NCI-H526 (cell line): ENCODE measurements around the gene PLK5.

Experiments used
- DNase-seq, 2 experiments: peaks; one replicate each; lab custom pipeline; 2025; lab: John Stamatoyannopoulos, UW

The PLK5 gene

GRCh38 chr19:1577090-1577928, 53.4 kb downstream of the PLK5 start:
- DNase-seq: no peak

- no peak for DNase-seq
Measured at GRCh38 chr19:1577929-1578618, 54.2 kb downstream of the PLK5 start.

GRCh38 chr19:1579222-1579621, 55.3 kb downstream of the PLK5 start:
- no peak for DNase-seq

DNA sequence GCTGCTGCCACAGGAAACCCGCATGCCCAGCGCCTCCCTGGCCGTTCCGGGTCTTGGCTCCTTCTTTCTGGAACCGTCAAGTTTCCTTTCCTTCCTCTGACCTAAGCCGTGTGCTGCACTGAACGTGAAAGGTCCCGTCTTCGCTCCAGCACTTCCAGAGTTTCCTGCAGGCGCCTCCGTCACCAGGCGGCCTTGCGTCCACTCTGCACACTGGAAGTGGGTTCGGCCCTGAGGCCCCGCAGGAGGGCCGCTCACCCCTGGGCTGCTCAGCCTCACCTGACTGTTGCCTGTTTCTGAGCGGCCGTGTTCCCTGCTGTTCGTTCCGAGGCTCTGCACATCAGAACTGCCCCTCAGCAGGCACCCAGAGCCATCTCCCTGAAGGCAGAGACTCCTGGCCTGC, 56.5 kb downstream of the PLK5 start:
- DNase-seq: no peak

GRCh38 chr19:1580957-1581356, 57.1 kb downstream of the PLK5 start:
- DNase-seq: no peak

DNA sequence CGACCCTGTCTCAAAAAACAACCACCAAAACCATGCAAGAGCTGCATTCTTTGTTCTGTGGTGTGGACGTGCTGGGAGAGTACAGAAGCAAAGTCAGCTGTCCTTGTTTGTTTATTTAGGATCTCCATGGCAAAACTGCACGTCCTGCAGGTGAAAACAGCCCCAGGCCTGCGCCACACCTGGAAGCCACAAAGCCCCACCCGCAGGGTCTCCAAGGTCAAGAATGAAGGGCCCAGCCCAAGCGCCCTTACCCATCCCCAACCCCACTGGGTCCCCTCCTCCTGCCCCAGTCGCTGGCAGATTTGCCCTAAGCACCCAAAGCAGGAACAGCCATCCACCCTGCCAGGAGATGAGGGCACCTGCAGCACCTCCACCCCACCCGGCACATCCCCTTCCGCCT, 58.3 kb downstream of the PLK5 start:
- no peak for DNase-seq

- DNase-seq: no peak
Measured at GRCh38 chr19:1584500-1585242, 60.8 kb downstream of the PLK5 start.

GRCh38 chr19:1585243-1585580, 61.3 kb downstream of the PLK5 start:
- DNase-seq: no peak
